KMS-11 (cell line): ENCODE data around the gene GLIPR1.
A peak's percentile ranks its signal among the peaks of the same experiment; 100 is the strongest.

Source experiments
- H2AFZ ChIP-seq: fragments of 200-600 bp; sonication (generic); 2 replicates; pipeline ENCODE4 v1.6.1; 2016; ENCODE audit warnings: antibody characterized with exemption, mixed run types, low read depth
- H3K27ac ChIP-seq: fragments of 200-600 bp; sonication (generic); 2 replicates; pipeline ENCODE4 v1.6.1; 2016; ENCODE audit warnings: mild to moderate bottlenecking, mixed run types
- H3K27me3 ChIP-seq: fragments of 200-600 bp; sonication (generic); 2 replicates; pipeline ENCODE4 v1.6.1; 2017; ENCODE audit warnings: mild to moderate bottlenecking, low read depth, mixed run types, moderate library complexity; ENCODE audit not compliant: insufficient read depth
- H3K36me3 ChIP-seq: fragments of 200-600 bp; sonication (generic); 2 replicates; pipeline ENCODE4 v1.6.1; 2017; ENCODE audit warnings: mild to moderate bottlenecking, mixed run types; ENCODE audit not compliant: insufficient read depth
- H3K4me1 ChIP-seq: fragments of 200-600 bp; sonication (generic); 2 replicates; pipeline ENCODE4 v1.6.1; 2016; ENCODE audit warnings: mild to moderate bottlenecking, low read depth, mixed run types; ENCODE audit not compliant: poor library complexity, severe bottlenecking
- H3K4me2 ChIP-seq: fragments of 200-600 bp; sonication (generic); 2 replicates; pipeline ENCODE4 v1.7.0; 2016; ENCODE audit warnings: mild to moderate bottlenecking, mixed run types
- H3K4me3 ChIP-seq: fragments of 200-600 bp; sonication (generic); IDR thresholded peaks from 2 replicates; pipeline ENCODE4 v1.6.1; 2017; ENCODE audit warnings: low read depth, low read length, mixed read lengths; ENCODE audit not compliant: insufficient read depth
- H3K79me2 ChIP-seq: fragments of 200-600 bp; sonication (generic); 2 replicates; pipeline ENCODE4 v1.6.1; 2016; ENCODE audit warnings: low read depth, mixed run types; ENCODE audit not compliant: insufficient read depth
- H3K9ac ChIP-seq: fragments of 200-600 bp; sonication (generic); 2 replicates; pipeline ENCODE4 v1.6.1; 2016; ENCODE audit warnings: mild to moderate bottlenecking, mixed run types
- H4K20me1 ChIP-seq: fragments of 200-600 bp; sonication (generic); 2 replicates; pipeline ENCODE4 v1.6.1; 2016; ENCODE audit warnings: mild to moderate bottlenecking, mixed run types; ENCODE audit not compliant: insufficient read depth
- CTCF ChIP-seq: fragments of 200-600 bp; sonication (generic); conservative IDR thresholded peaks from 2 replicates; pipeline ENCODE4 v1.6.1; 2017; ENCODE audit warnings: low read depth, mild to moderate bottlenecking, antibody characterized with exemption, low read length, moderate library complexity, mixed read lengths

Gene GLIPR1

GRCh38 chr12:75503459-75503858 lies 22.9 kb downstream of the GLIPR1 start:
- Histone ChIP-seq H2AFZ (no peak overlapping the region), H3K27ac (no peak overlapping the region), H3K79me2 (peaks cover 13% of the 10 kb centered on the region; the same call in 1 of the 2 replicates), H3K27me3 (no peaks in the 10 kb centered on the region), H3K4me3 (no peak overlapping the region), H3K9ac (no peak overlapping the region), H3K36me3 (peaks cover 18% of the 10 kb centered on the region; the same call in 1 of the 2 replicates), H3K4me1 (no peaks in the 10 kb centered on the region), H4K20me1 (0 out of 2 replicates have a peak, but pooled peaks cover 3% of the 10 kb centered on the region), H3K4me2 (no peak overlapping the region)
- no peak for TF ChIP-seq CTCF

GRCh38 chr12:75503866-75504265 lies 23.3 kb downstream of the GLIPR1 start:
- Histone ChIP-seq H3K4me3 (no peak overlapping the region), H3K4me2 (no peak overlapping the region), H3K36me3 (peaks cover 18% of the 10 kb centered on the region; the same call in 1 of the 2 replicates), H4K20me1 (0 out of 2 replicates have a peak, but pooled peaks cover 3% of the 10 kb centered on the region), H3K27me3 (no peaks in the 10 kb centered on the region), H3K79me2 (peaks cover 18% of the 10 kb centered on the region; the same call in 1 of the 2 replicates), H3K4me1 (no peaks in the 10 kb centered on the region), H3K9ac (no peak overlapping the region), H2AFZ (no peak overlapping the region), H3K27ac (no peak overlapping the region)
- TF ChIP-seq CTCF: no peak

- Histone ChIP-seq H2AFZ (no peak overlapping the region), H3K4me3 (no peak overlapping the region), H3K4me1 (peaks cover 9% of the 10 kb centered on the region), H3K9ac (no peak overlapping the region), H3K27me3 (no peaks in the 10 kb centered on the region), H3K27ac (no peak overlapping the region), H3K79me2 (peaks cover 37% of the 10 kb centered on the region), H3K4me2 (no peak overlapping the region), H3K36me3 (peaks cover 18% of the 10 kb centered on the region; the same call in 1 of the 2 replicates), H4K20me1 (0 out of 2 replicates have a peak, but pooled peaks cover 3% of the 10 kb centered on the region)
- peak; percentile 91 for TF ChIP-seq CTCF
Measured at GRCh38 chr12:75505706-75506312, 25.3 kb downstream of the GLIPR1 start.

- H3K27me3 ChIP-seq: no peaks in the 10 kb centered on the region
- H3K27ac ChIP-seq: no peak overlapping the region
- H3K4me2 ChIP-seq: no peak overlapping the region
- no peak for TF ChIP-seq CTCF
- H3K36me3 ChIP-seq: peaks cover 15% of the 10 kb centered on the region; the same call in 1 of the 2 replicates
- 0 out of 2 replicates have a peak, but pooled peaks cover 3% of the 10 kb centered on the region for H4K20me1 ChIP-seq
- H3K4me1 ChIP-seq: peaks cover 14% of the 10 kb centered on the region
- no peak overlapping the region for H3K9ac ChIP-seq
- H2AFZ ChIP-seq: no peak overlapping the region
- peaks cover 43% of the 10 kb centered on the region for H3K79me2 ChIP-seq
- H3K4me3 ChIP-seq: no peak overlapping the region
Measured at GRCh38 chr12:75507086-75507485, 26.5 kb downstream of the GLIPR1 start.
